Measurements from ENCODE around the gene CHST8. TPM values are rescaled to one million over a fixed set of nuclear protein-coding genes. Genes with fewer than 3 reads are reported as not detected.
"Not testable (repeated sequence)": the region's sequence is repeated elsewhere in the genome, so short reads cannot be mapped to it uniquely, and the experiment has no call there.

CHST8 gene
- total and polyA plus RNA-seq, 8 donors, result 0.23 to 25.5 TPM; not detected in 6

DNA sequence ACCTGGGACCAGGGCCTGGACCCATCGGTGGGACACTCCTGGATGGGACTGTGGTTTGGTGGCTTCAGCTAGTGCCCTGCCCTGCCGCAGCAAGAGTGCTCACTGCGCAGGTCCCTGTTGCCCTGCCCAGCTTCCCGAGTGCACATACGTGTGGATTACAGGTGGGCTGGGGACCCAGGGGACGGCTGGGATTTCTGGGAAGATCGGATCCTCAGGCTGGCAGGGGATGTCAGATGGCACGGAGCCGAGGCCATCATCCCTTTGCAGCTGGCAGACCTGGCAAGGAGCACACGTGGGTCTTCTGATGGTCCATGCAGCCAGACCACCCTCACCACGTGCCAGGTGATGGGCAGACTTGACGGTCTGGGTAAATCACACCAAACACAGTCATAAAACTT lies 69.3 kb downstream of the CHST8 start:
- Histone ChIP-seq H3K4me1 (no peaks in the 10 kb centered on the region), H3K27me3 (peaks cover 0 to 46% (median 13%) of the 10 kb centered on the region in 3 donors), H3K36me3 (no peaks in the 10 kb centered on the region), H3K27ac (no peak overlapping the region), H3K9me3 (no peaks in the 10 kb centered on the region), H3K4me3 (no peak overlapping the region)
- 58 to 86% (median 83%) methylated on average over 4 to 12 of the region's 12 CpGs for WGBS, 5 donors
- no peak for TF ChIP-seq POLR2A (IDR thresholded peaks at IDR 0.05)
- TF ChIP-seq POLR2AphosphoS5 (IDR thresholded peaks at IDR 0.05), result no peak
- TF ChIP-seq, protein P1, sequence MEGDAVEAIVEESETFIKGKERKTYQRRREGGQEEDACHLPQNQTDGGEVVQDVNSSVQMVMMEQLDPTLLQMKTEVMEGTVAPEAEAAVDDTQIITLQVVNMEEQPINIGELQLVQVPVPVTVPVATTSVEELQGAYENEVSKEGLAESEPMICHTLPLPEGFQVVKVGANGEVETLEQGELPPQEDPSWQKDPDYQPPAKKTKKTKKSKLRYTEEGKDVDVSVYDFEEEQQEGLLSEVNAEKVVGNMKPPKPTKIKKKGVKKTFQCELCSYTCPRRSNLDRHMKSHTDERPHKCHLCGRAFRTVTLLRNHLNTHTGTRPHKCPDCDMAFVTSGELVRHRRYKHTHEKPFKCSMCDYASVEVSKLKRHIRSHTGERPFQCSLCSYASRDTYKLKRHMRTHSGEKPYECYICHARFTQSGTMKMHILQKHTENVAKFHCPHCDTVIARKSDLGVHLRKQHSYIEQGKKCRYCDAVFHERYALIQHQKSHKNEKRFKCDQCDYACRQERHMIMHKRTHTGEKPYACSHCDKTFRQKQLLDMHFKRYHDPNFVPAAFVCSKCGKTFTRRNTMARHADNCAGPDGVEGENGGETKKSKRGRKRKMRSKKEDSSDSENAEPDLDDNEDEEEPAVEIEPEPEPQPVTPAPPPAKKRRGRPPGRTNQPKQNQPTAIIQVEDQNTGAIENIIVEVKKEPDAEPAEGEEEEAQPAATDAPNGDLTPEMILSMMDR (IDR thresholded peaks at IDR 0.05), result no peak
- TF ChIP-seq EP300 (IDR thresholded peaks at IDR 0.05), result no peak
- intact Hi-C loops (cut with DNase I; ENCODE audit: low total_unique reads), result no loop called here
- no peak for DNase-seq

GRCh38 chr19:33691736-33692135 lies 70.0 kb downstream of the CHST8 start:
- intact Hi-C loops (cut with DNase I; ENCODE audit: low total_unique reads), result no loop called here
- Histone ChIP-seq H3K4me1 (no peaks in the 10 kb centered on the region), H3K9me3 (no peaks in the 10 kb centered on the region), H3K27me3 (peaks cover 0 to 39% (median 6%) of the 10 kb centered on the region in 3 donors), H3K36me3 (no peaks in the 10 kb centered on the region), H3K4me3 (no peak overlapping the region), H3K27ac (no peak overlapping the region)
- 69 to 76% (median 74%) methylated on average over 7 of the region's 7 CpGs for WGBS, 5 donors
- TF ChIP-seq POLR2AphosphoS5 (IDR thresholded peaks at IDR 0.05) (no peak), EP300 (IDR thresholded peaks at IDR 0.05) (no peak)
- TF ChIP-seq, protein P1 (IDR thresholded peaks at IDR 0.05), result no peak
- no peak for DNase-seq

DNA sequence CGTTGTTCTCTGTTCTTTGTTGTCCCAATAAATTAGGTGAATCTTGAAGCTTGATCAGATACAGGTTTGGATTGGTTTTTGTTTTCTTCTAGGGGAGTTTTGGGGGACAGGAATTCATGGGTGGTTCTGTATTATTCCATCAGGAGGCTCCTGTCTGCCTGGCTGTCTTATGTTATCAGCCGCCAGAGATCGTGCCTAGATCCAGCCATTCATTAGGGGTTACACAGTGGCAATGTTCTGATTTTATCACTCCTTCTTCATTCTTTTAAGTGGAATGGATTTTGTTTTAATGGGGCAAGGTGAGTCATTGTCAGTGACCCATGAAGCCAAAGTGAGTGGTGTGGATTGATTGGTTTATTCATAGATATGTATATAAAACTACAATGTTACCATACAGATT lies 71.9 kb downstream of the CHST8 start:
- intact Hi-C loops (cut with DNase I; ENCODE audit: low total_unique reads), result no loop called here
- DNase-seq, result no peak
- no peaks in the 10 kb centered on the region for H3K9me3 ChIP-seq
- no peak overlapping the region for H3K4me3 ChIP-seq
- no peak overlapping the region for H3K27ac ChIP-seq
- 58 to 67% (median 62%) methylated on average over 3 of the region's 3 CpGs for WGBS, 5 donors
- H3K4me1 ChIP-seq, result no peaks in the 10 kb centered on the region
- peaks cover 0 to 28% (median 0%) of the 10 kb centered on the region in 3 donors for H3K27me3 ChIP-seq
- no peaks in the 10 kb centered on the region for H3K36me3 ChIP-seq
- TF ChIP-seq EP300 (IDR thresholded peaks at IDR 0.05), result no peak
- no peak for TF ChIP-seq POLR2AphosphoS5 (IDR thresholded peaks at IDR 0.05)
- TF ChIP-seq, protein P1 (IDR thresholded peaks at IDR 0.05), result no peak
- no peak for TF ChIP-seq POLR2A (IDR thresholded peaks at IDR 0.05)

- H3K36me3 ChIP-seq; H3K9me3 ChIP-seq; H3K4me1 ChIP-seq; H3K4me3 ChIP-seq; DNase-seq; H3K27ac ChIP-seq; intact Hi-C loops (cut with DNase I; ENCODE audit: low total_unique reads): not testable (repeated sequence)
- H3K27me3 ChIP-seq, result peaks cover 0 to 28% (median 0%) of the 10 kb centered on the region in 3 donors
- WGBS, 5 donors, result 81 to 94% (median 91%) methylated on average over 3 of the region's 3 CpGs
These were observed 73.8 kb downstream of the CHST8 start for GRCh38 chr19:33695547-33695946.

DNA sequence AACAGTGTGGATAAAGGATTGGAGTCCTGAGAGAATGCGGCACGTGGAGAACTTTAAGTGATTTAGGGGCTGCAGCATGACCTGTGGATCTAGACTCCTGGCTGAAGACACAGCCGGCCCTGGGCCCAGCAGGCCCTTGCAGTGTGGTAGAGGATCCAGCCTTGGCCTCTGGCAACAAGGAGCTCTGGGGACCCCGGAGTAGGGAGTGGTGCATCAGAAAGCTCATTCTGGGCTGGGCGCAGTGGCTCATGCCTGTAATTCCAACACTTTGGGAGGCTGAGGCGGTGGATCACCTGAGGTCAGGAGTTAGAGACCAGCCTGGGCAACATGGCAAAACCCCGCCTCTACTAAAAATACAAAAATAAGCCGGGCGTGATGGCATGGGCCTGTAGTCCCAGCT lies 76.0 kb downstream of the CHST8 start:
- Histone ChIP-seq H3K9me3 (no peaks in the 10 kb centered on the region), H3K27ac (no peak overlapping the region), H3K27me3 (peaks cover 0 to 35% (median 0%) of the 10 kb centered on the region in 3 donors), H3K4me1 (no peaks in the 10 kb centered on the region), H3K36me3 (no peaks in the 10 kb centered on the region), H3K4me3 (no peak overlapping the region)
- TF ChIP-seq, protein P1 (IDR thresholded peaks at IDR 0.05), result no peak
- no peak for TF ChIP-seq POLR2AphosphoS5 (IDR thresholded peaks at IDR 0.05)
- no peak for DNase-seq
- 78 to 94% (median 87%) methylated on average over 9 of the region's 9 CpGs for WGBS, 5 donors
- intact Hi-C loops (cut with DNase I; ENCODE audit: low total_unique reads), result no loop called here
